Measurements from ENCODE around the gene BHMT.

DNA sequence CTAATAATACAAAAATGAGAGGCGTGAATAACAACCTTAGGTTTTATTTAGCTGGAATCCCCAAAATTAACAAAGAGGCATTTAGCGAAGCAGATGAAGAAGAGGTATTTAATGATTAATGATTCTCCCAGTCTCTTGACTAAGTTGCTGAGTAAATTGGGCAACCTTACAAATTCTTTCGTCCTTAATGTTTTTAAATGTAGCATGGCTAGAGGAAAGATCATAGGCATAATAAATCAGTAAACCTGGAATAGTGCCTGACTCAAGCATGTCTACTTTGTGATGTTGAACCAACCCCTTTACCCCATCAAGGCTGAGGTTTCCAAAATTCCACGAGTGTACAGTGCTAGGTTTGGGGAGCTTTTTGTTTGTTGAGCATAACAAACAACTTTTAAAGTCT is 7.9 kb downstream of the BHMT start:
- no peak for TF ChIP-seq POLR2A (IDR thresholded peaks at IDR 0.05)
- TF ChIP-seq, protein P1, sequence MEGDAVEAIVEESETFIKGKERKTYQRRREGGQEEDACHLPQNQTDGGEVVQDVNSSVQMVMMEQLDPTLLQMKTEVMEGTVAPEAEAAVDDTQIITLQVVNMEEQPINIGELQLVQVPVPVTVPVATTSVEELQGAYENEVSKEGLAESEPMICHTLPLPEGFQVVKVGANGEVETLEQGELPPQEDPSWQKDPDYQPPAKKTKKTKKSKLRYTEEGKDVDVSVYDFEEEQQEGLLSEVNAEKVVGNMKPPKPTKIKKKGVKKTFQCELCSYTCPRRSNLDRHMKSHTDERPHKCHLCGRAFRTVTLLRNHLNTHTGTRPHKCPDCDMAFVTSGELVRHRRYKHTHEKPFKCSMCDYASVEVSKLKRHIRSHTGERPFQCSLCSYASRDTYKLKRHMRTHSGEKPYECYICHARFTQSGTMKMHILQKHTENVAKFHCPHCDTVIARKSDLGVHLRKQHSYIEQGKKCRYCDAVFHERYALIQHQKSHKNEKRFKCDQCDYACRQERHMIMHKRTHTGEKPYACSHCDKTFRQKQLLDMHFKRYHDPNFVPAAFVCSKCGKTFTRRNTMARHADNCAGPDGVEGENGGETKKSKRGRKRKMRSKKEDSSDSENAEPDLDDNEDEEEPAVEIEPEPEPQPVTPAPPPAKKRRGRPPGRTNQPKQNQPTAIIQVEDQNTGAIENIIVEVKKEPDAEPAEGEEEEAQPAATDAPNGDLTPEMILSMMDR (IDR thresholded peaks at IDR 0.05), result no peak

Data from heart left ventricle (tissue), 13 donors.